NCI-H2227 (cell line): ENCODE measurements around the gene MMP15.
"Not testable (repeated sequence)": the region's sequence is repeated elsewhere in the genome, so short reads cannot be mapped to it uniquely, and the experiment has no call there.

Experiments used
- DNase-seq: peaks from one replicate; lab custom pipeline; 2025; ENCODE audit not compliant: unreplicated experiment; lab: John Stamatoyannopoulos, UW

Gene MMP15

DNA sequence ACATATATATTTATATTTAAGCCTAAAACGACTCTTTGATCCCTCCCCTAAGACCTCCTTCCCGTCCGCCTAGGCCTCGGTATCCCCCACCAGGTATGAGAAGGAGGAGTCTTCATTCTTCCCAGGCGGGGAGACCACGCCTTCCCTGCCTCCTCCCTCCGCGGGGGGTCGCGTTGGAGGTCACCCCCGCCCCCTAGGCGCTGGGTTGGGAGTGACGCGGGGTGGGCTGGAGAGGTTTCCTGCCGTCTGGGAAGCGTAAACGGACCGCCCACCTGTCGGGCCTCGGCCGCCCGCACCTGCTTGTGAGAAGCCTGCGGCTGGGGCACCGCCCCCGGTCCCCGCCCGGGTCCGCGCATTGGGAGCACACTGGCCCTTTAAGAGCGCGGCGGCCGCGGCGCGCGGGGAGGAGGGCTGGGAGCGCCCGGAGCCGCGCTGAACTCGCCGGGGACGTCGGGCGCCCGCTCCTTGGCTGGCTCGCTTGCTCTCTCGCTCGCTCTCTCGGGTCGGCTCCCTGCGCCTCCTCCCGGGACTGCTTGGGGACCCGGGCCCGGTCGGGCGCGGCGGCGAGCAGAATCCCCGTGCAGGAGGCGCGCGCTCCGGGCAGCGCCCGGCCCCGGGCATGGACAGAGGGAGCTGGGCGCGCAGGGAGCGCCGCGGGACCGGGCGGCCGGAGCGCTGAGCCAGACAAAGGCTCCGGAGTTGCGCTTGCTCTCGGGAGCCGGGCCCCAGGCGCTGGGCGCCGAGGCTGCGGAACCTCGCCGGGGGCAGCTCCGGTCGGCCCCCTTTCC is at the start of gene MMP15:
Gene MMP15, plus strand, starts transcription at position 404 of the 788 bp plus-strand sequence. CDS start 597 bp downstream, outside the sequence.
- DNase-seq = peak; percentile 88

DNA sequence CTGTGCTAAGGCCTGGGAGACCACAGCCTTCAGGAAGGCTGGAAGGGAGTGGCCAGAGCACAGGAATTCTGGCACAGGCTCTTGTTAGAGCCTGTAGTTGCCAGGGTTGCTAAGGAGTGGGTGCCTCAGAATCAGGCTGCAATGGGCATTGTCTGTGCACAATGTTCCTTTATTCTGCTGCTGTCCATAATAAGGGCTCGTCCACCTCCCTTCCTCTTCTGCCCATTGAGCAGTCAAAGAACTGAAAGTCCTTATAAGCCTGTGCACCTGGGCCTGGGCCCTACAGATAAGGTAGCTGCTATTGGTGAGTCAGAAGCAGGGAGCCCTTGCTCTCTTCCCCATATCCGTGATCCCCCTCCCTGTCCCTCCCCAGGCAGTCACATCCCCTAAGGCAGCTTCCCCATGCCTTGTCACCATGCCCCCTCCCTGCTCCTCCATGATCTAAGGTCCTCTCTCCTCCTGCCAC is 49.2 kb upstream of the MMP15 start:
- no peak for DNase-seq

- DNase-seq = no peak
These were observed 48.0 kb upstream of the MMP15 start for GRCh38 chr16:57977418-57978069.

DNA sequence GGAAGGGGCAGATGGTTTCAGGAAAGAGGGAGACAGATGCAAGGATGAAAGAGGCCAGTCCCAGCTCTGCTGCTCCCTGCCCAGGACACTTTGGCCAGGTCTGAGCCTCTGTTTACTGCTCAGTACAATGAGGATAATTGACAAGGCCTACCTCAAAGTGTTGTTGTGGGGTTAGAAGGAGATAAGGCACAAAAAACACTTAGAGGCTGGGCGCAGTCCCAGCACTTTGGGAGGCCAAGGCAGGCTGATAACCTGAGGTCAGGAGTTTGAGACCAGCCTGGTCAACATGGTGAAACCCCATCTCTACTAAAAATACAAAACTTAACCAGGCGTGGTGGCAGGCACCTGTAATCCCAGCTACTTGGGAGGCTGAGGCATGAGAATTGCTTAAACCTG is 47.5 kb upstream of the MMP15 start:
- not testable (repeated sequence) for DNase-seq

DNA sequence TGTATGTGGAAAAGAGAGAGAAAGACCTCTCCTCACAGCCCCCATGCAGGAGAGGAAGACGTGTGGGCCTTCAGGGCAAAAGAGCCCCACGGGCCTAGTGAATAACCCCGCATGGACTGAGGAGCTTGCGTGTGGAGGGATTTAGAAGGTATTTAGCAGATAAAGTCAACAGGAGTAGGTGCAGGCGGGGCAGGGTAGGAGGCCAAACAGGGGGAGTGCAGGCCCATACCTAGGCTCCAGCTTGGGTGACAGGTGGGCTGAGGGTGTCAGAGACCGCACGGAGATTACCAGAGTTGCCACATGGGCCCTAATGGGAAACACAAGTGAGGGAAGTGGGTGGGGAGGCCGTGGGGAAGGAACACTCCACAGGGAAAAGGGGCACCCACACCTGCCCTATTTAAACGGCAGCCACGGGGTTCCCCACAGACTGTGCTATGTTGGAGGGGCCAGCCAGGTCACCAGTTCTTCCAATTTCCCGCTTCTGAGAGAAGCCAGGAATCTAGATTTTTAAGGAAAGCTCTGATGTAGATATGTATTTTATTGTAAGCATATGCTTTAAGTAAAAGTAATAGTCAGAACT is 46.5 kb upstream of the MMP15 start:
- DNase-seq = no peak

GRCh38 chr16:57981636-57982035 is 43.9 kb upstream of the MMP15 start:
- no peak for DNase-seq

DNA sequence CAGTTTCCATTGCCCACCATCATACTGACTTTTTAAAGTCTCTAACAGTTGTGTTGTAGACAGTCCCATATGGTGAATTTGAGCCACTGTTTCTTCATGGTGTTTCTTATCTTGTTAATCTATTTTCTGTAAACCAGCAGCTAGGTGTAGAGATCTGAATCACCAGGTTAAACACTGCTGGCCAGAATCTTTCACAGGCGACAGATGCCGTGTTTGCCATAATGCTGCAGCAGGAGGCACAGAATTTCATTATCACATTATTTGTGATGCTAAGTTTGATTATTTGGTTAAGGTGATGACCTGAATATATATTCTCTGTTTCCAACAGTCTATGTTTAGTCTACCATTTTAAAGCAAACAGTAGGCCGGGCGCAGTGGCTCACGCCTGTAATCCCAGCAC is 43.2 kb upstream of the MMP15 start:
- DNase-seq = no peak

GRCh38 chr16:57984443-57985203 is 40.9 kb upstream of the MMP15 start:
- peak; percentile 94 for DNase-seq

- DNase-seq = peak; percentile 65
These were observed 40.1 kb upstream of the MMP15 start for GRCh38 chr16:57985204-57986181.

DNA sequence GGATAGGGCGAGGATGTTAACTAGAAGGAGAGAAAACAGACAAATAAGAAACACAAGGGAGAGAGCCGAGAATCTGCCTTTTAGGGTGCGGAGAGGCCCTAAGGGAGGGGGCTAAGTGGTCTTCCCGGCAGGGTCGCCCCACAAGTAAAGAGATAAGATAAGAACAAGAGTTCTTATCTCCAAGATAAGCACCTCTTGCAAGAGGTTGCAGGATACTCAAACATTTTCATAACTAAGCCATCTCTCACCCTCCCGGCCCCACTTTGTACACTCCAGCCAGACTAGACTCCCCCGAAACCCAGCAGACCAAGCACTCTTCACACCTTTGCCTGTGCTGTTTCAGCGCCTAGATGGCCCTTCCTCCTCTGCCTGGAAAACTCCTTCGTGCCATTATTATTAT is 39.4 kb upstream of the MMP15 start:
- no peak for DNase-seq

GRCh38 chr16:57987441-57988177 is 37.9 kb upstream of the MMP15 start:
- DNase-seq = no peak

GRCh38 chr16:57988929-57989328 is 36.6 kb upstream of the MMP15 start:
- DNase-seq = no peak

DNA sequence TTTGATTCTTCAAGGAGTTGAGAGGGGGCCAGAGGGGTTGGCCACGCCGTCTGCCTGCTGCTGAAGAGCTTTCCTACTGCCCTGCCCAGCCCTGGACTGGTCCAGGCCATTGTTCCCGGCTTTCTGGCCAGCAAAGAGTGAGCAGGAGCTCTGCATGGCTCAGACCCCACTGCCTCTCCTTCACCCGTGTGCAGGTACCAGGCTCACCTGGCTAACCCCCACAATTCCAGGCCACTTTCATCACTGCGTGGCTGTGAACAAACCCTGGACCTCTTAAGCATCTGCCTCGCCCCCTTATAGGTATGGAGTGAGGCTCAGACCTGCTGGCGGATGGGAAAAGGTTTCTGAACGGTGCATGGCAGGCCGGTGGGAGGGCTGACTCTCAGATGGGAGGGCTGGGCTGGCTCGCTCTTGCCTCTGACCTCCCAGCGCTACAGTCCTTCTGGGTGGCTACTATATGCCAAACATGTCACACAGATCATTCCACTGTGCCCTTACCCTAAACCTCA is 33.9 kb upstream of the MMP15 start:
- no peak for DNase-seq

DNA sequence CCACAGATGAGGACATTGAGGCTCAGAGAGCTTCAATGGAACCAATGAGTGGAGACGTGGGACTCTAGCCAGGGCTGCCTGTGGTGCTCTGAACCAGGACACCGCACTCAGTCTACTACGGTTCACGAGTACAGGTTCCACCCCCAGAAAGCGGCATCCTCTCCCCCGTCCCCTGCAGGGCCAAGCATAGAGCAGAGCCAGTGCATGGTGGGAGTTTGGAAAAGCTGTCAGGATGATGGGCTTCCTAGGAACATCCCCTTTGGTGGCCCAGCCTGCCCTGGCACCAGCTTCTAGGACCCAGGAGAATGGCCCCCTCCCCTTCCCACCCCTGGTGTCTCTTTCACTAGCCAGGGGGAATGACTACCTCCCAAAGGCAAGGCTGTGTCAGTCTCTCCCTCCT is 33.5 kb upstream of the MMP15 start:
- DNase-seq = no peak

- DNase-seq = no peak
These were observed 32.1 kb upstream of the MMP15 start for GRCh38 chr16:57993438-57993837.

GRCh38 chr16:57993897-57994296 is 31.7 kb upstream of the MMP15 start:
- no peak for DNase-seq

DNA sequence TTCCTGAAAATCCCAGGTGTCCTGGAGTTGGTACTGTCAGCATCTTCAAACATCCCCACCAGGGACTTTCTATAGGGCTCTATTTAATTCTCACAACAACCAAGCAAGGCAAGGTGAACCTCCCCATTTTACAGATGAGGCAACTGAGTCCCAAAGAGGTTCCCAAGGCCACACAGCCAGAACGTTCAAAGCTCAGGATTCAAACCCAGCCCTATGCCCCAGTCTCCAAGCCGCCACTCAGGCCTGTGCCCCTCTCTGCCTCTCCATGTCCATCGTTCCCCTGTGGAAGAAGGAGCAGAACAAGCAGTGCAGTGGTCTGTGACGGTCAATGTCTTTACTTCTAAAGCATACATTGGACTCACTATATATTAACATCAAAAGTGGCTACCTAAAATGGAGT is 31.2 kb upstream of the MMP15 start:
- DNase-seq = no peak

DNA sequence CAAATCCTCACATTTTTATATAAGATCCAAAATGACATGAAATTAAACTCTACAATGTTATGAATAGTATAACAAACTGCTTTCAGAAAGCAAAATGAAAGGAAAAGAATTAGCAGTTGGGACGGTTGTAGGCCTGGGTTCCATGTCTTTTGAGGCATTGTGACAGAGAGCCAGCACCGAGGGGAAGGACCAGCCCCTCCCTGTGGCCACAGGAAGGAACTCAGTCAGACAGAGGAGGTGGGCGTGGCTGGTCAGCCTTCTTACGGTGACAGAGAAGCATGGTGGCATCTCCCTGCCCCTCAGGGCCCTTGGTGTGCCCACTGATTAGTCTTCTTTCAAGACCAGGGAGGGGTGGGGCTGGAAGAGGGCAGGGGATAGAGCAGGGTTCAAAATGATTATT is 30.8 kb upstream of the MMP15 start:
- DNase-seq = peak; percentile 61

DNA sequence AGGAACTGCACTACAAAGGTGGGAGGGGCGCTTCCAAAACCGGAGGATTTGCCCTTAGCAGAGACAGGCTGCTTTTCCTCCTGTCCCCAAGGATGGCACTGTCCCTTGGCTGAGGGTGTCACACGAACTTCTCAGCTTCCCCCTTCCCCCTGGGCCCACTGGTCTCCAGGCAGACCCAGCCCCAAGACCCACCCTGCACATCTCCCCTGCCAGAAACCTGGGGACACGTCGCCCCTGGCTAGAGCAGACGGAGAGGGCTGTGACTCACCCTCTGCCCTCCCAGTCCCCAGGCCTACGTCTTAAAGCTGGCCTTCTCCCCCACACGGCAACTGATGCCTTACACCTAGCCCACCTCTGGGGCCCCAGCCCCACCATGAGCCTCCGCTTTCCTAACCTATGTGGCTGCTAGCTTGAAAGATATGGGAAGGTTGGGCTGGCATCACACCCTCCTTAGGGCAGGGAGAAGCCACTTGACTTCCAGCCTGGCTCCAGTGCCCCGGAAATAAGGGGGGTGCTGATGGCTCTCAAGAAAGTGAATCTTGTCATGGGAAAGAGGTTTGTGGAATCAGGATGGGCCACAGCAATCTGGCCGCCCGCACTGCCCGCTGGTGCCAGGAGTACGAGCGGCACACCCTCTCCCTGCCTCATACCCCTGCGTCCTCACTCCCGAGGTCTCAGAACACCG is 29.7 kb upstream of the MMP15 start:
- no peak for DNase-seq
